AG04450 (cell line): ENCODE data around the gene ESPNL. TPM values are rescaled to one million over a fixed set of nuclear protein-coding genes. Genes with fewer than 3 reads are reported as not detected.

Source experiments
- CTCF ChIA-PET: fragments of 300-600, 350-600 bp; formaldehyde crosslinking; extraction: SDS; loops from one replicate; lab custom pipeline; 2022; ENCODE audit warnings: antibody characterized with exemption, inconsistent platforms; lab: Charles Lee
- POLR2A ChIA-PET: fragments of 350-600 bp; formaldehyde crosslinking; extraction: SDS; loops from one replicate; lab custom pipeline; 2021; ENCODE audit warnings: antibody characterized with exemption, inconsistent platforms; lab: Yijun Ruan, JAX
- DNase-seq: peaks from one replicate; pipeline ENCODE4 v3.0.0-alpha.2; 2011; ENCODE audit warnings: low read depth, low spot score
- H3K27ac ChIP-seq: one replicate; pipeline ENCODE4 v1.5.1; 2012; ENCODE audit warnings: low read depth, low read length, control low read depth
- H3K27me3 ChIP-seq: one replicate; pipeline ENCODE4 v1.6.0; 2012; ENCODE audit warnings: low read length; ENCODE audit not compliant: control insufficient read depth, insufficient read depth
- H3K4me3 ChIP-seq: 2 replicates; pipeline ENCODE4 v1.5.1; 2011; ENCODE audit warnings: mild to moderate bottlenecking, low read depth, low read length, control low read depth
- H3K9me3 ChIP-seq: 2 replicates; pipeline ENCODE4 v1.5.1; 2012; ENCODE audit warnings: low read length; ENCODE audit not compliant: control insufficient read depth, insufficient read depth
- CTCF ChIP-seq: IDR thresholded peaks from 2 replicates; pipeline ENCODE4 v1.5.1; 2011; ENCODE audit warnings: low read depth, low read length, control low read depth, inconsistent platforms
- polyA plus RNA-seq: library from polyadenylated mRNA; depleted of rRNA; stranded (reverse); fragments of >200 nt; gene quantifications from 2 replicates; pipeline ENCODE4 v1.2.3, GENCODE V29; 2011

Gene ESPNL
- polyA plus RNA-seq, 1 experiment: 1.0 TPM

GRCh38 chr2:238149841-238150572, 49.9 kb downstream of the ESPNL start:
- no peak for TF ChIP-seq CTCF
- POLR2A ChIA-PET: no interaction called here
- H3K9me3 ChIP-seq: peaks cover 17% of the 10 kb centered on the region
- no peak overlapping the region for H3K27ac ChIP-seq
- CTCF ChIA-PET: no interaction called here
- DNase-seq: no peak
- no peak overlapping the region for H3K4me3 ChIP-seq
- H3K27me3 ChIP-seq: no peaks in the 10 kb centered on the region

GRCh38 chr2:238150686-238151085, 50.5 kb downstream of the ESPNL start:
- POLR2A ChIA-PET: no interaction called here
- Histone ChIP-seq H3K27me3 (no peaks in the 10 kb centered on the region), H3K9me3 (peaks cover 17% of the 10 kb centered on the region), H3K27ac (no peak overlapping the region), H3K4me3 (no peak overlapping the region)
- CTCF ChIA-PET: interaction anchor here (1.2 kb wide), 1 partner anchor 24 kb away, joined by 3 read pairs; no protein-coding TSS in a partner anchor
- no peak for DNase-seq
- no peak for TF ChIP-seq CTCF

- Histone ChIP-seq H3K27me3 (no peaks in the 10 kb centered on the region), H3K27ac (no peak overlapping the region), H3K9me3 (peaks cover 17% of the 10 kb centered on the region), H3K4me3 (no peak overlapping the region)
- TF ChIP-seq CTCF: no peak
- ChIA-PET CTCF (interaction anchor here (0.6 to 1.2 kb wide), 2 partner anchors 24 to 68 kb away, joined by 3 read pairs; no protein-coding TSS in a partner anchor), POLR2A (no interaction called here)
- DNase-seq: no peak
Measured at GRCh38 chr2:238151205-238151604, 51.1 kb downstream of the ESPNL start.

GRCh38 chr2:238151628-238152235, 51.6 kb downstream of the ESPNL start:
- H3K27me3 ChIP-seq: no peaks in the 10 kb centered on the region
- no peak for TF ChIP-seq CTCF
- CTCF ChIA-PET: interaction anchor here (0.6 to 1.2 kb wide), 2 partner anchors 25 to 69 kb away, joined by 3 read pairs; no protein-coding TSS in a partner anchor
- H3K9me3 ChIP-seq: peaks cover 17% of the 10 kb centered on the region
- H3K4me3 ChIP-seq: no peak overlapping the region
- H3K27ac ChIP-seq: no peak overlapping the region
- no peak for DNase-seq
- POLR2A ChIA-PET: interaction anchor here (1.1 kb wide), 1 partner anchor 18 kb away, joined by 3 read pairs; no protein-coding TSS in a partner anchor
